Parathyroid adenoma (tissue), 2 donors: ENCODE data around the gene PIK3CB.

Experiments
- H2AFZ ChIP-seq: fragments of 300-600 bp; sonication (generic); one replicate; pipeline ENCODE4 v1.7.0; 2017; ENCODE audit warnings: antibody characterized with exemption, mild to moderate bottlenecking
- H3K27ac ChIP-seq: fragments of 300-600 bp; sonication (generic); one replicate; pipeline ENCODE4 v1.7.0; 2017
- H3K27me3 ChIP-seq: fragments of 300-600 bp; sonication (generic); one replicate; pipeline ENCODE4 v1.7.0; 2017; ENCODE audit warnings: low read length; ENCODE audit not compliant: control insufficient read depth, insufficient read depth
- H3K36me3 ChIP-seq: fragments of 300-600 bp; sonication (generic); one replicate; pipeline ENCODE4 v1.7.0; 2017; ENCODE audit warnings: low read length; ENCODE audit not compliant: control insufficient read depth, insufficient read depth
- H3K4me1 ChIP-seq: fragments of 300-600 bp; sonication (generic); one replicate; pipeline ENCODE4 v1.7.0; 2017; ENCODE audit warnings: control low read depth
- H3K4me2 ChIP-seq: fragments of 300-600 bp; sonication (generic); one replicate; pipeline ENCODE4 v1.7.0; 2017; ENCODE audit warnings: low read length
- H3K4me3 ChIP-seq: fragments of 300-600 bp; sonication (generic); one replicate; pipeline ENCODE4 v1.7.0; 2017; ENCODE audit warnings: low read depth, low read length
- H3K79me2 ChIP-seq: fragments of 300-600 bp; sonication (generic); one replicate; pipeline ENCODE4 v1.7.0; 2017; ENCODE audit warnings: control low read depth
- H3K9ac ChIP-seq: fragments of 300-600 bp; sonication (generic); one replicate; pipeline ENCODE4 v1.7.0; 2017; ENCODE audit warnings: mild to moderate bottlenecking
- H3K9me3 ChIP-seq: fragments of 300-600 bp; sonication (generic); one replicate; pipeline ENCODE4 v1.7.0; 2017; ENCODE audit warnings: low read length; ENCODE audit not compliant: control insufficient read depth
- CTCF ChIP-seq: fragments of 300-600 bp; sonication (generic); IDR thresholded peaks from one replicate; pipeline ENCODE4 v1.7.0; 2017; ENCODE audit warnings: antibody characterized with exemption, mild to moderate bottlenecking
- donor health status: primary hyperparathyroidism.

PIK3CB gene

DNA sequence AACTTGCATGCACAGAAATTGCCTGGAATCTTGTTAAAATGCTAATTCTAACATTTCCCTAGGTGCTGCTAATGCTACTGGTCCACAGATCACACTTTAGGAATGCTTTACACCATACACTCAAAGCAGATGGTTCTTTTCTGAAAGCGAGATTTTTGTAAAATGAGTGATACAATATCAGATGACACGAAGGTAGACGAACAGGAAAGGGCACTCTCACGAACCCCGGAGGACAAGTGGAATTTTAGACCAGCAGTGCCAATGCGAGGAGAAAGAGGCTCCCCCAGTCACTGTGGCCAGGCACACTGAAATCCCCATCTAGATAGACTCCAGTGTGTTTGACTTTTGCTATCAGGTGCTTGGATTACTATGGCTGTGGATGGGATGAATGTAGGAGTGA lies 205.2 kb downstream of the PIK3CB start:
- H3K9me3 ChIP-seq = no peaks in the 10 kb centered on the region
- H2AFZ ChIP-seq = no peak overlapping the region
- no peak overlapping the region for H3K27ac ChIP-seq
- peaks cover 3% of the 10 kb centered on the region for H3K79me2 ChIP-seq
- H3K4me3 ChIP-seq = no peak overlapping the region
- H3K27me3 ChIP-seq = no peaks in the 10 kb centered on the region
- H3K4me2 ChIP-seq = no peak overlapping the region
- H3K36me3 ChIP-seq = no peaks in the 10 kb centered on the region
- H3K9ac ChIP-seq = no peak overlapping the region
- H3K4me1 ChIP-seq = no peaks in the 10 kb centered on the region
- no peak for TF ChIP-seq CTCF

- TF ChIP-seq CTCF = no peak
- H2AFZ ChIP-seq = no peak overlapping the region
- H3K79me2 ChIP-seq = peaks cover 3% of the 10 kb centered on the region
- no peak overlapping the region for H3K27ac ChIP-seq
- H3K9me3 ChIP-seq = no peaks in the 10 kb centered on the region
- no peaks in the 10 kb centered on the region for H3K27me3 ChIP-seq
- no peaks in the 10 kb centered on the region for H3K4me1 ChIP-seq
- H3K9ac ChIP-seq = no peak overlapping the region
- H3K4me2 ChIP-seq = no peak overlapping the region
- no peak overlapping the region for H3K4me3 ChIP-seq
- H3K36me3 ChIP-seq = no peaks in the 10 kb centered on the region
Measured at GRCh38 chr3:138625707-138626365, 208.9 kb downstream of the PIK3CB start.

DNA sequence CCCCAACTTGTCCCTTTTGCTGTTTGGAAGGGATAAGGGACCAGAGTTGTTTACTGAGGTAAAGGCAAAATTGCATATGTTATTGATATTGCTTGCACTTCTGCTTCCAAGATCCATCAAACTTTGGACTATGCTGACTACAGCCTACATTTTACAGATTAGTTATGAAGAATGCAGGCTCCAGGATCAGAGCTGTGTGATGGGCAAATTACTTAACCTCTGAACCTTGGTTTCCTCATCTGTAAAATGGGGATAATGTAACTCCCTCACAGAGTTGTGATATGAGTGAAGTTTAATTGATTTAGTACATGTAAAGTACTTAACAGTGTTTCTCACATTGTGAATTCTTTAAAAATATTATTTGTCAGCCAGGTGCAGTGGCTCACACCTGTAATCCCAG lies 210.2 kb downstream of the PIK3CB start:
- Histone ChIP-seq H3K27me3 (no peaks in the 10 kb centered on the region), H3K4me1 (no peaks in the 10 kb centered on the region), H3K79me2 (peaks cover 3% of the 10 kb centered on the region), H3K36me3 (no peaks in the 10 kb centered on the region), H3K27ac (no peak overlapping the region), H3K4me3 (no peak overlapping the region), H3K9ac (no peak overlapping the region), H3K4me2 (no peak overlapping the region), H2AFZ (no peak overlapping the region), H3K9me3 (no peaks in the 10 kb centered on the region)
- TF ChIP-seq CTCF = no peak

- Histone ChIP-seq H2AFZ (no peak overlapping the region), H3K4me1 (no peaks in the 10 kb centered on the region), H3K9ac (no peak overlapping the region), H3K79me2 (no peaks in the 10 kb centered on the region), H3K4me3 (no peak overlapping the region), H3K4me2 (no peak overlapping the region), H3K9me3 (no peaks in the 10 kb centered on the region), H3K36me3 (no peaks in the 10 kb centered on the region), H3K27me3 (no peaks in the 10 kb centered on the region), H3K27ac (no peak overlapping the region)
- no peak for TF ChIP-seq CTCF
Measured at GRCh38 chr3:138620431-138620830, 214.3 kb downstream of the PIK3CB start.

- Histone ChIP-seq H3K79me2 (peaks cover 4% of the 10 kb centered on the region), H3K4me2 (no peak overlapping the region), H3K9ac (no peak overlapping the region), H3K27ac (no peak overlapping the region), H3K27me3 (no peaks in the 10 kb centered on the region), H3K36me3 (no peaks in the 10 kb centered on the region), H3K4me1 (no peaks in the 10 kb centered on the region), H3K4me3 (no peak overlapping the region), H3K9me3 (no peaks in the 10 kb centered on the region), H2AFZ (no peak overlapping the region)
- TF ChIP-seq CTCF = no peak
Measured at GRCh38 chr3:138615462-138615861, 219.3 kb downstream of the PIK3CB start.
